T-cell (primary cell): Measurements from ENCODE around the gene OR2M3. TPM values are rescaled to one million over a fixed set of nuclear protein-coding genes. Genes with fewer than 3 reads are reported as not detected.
"Not testable (repeated sequence)": the region's sequence is repeated elsewhere in the genome, so short reads cannot be mapped to it uniquely, and the experiment has no call there.

Experiments used
- ATAC-seq, 4 experiments: fragments of 200-7000 bp in 3 of 4; fragments of 150-1000 bp in 1 of 4; cut with Tn5 transposase; replicated peaks in 1 of 4; 1 replicate in 3 of 4; 2 replicates in 1 of 4; pipeline ENCODE4 v1.10.0; 2021; ENCODE audit warnings: moderate library complexity in 3 of 4, mild to moderate bottlenecking in 2 of 4, moderate number of reproducible peaks in 1 of 4
- CTCF ChIA-PET, 2 donors: fragments of 300-600 bp; sonication (Branson Sonifier 250); formaldehyde crosslinking; loops; one replicate each; lab custom pipeline; 2022; ENCODE audit warnings: antibody characterized with exemption in 2 of 2; lab: Charles Lee
- POLR2A ChIA-PET, 2 donors: fragments of 300-600 bp; sonication (Branson Sonifier 250); formaldehyde crosslinking; loops; one replicate each; lab custom pipeline; 2022; ENCODE audit warnings: antibody characterized with exemption in 2 of 2; lab: Charles Lee
- DNase-seq, 35 experiments: peaks; one replicate each; pipeline versions ENCODE4 v3.0.0 to v3.0.0-alpha.2; 2013 to 2023
- H3K27ac ChIP-seq: one replicate; pipeline ENCODE4 v1.5.1; 2013; ENCODE audit warnings: low read length
- H3K27me3 ChIP-seq, 2 experiments: replicated peaks in 1 of 2; 1 replicate in 1 of 2; 2 replicates in 1 of 2; pipeline versions ENCODE4 v1.6.1 to v1.7.0; 2013; ENCODE audit warnings: low read length in 1 of 2, mixed read lengths in 1 of 2; ENCODE audit not compliant: control insufficient read depth in 2 of 2, insufficient read depth in 2 of 2; ENCODE audit errors: extremely low read depth in 1 of 2
- H3K36me3 ChIP-seq, 2 donors: 1 replicate in 1 of 2; 2 replicates in 1 of 2; pipeline versions ENCODE4 v1.6.1 to v1.7.0; 2013; ENCODE audit warnings: low read length in 1 of 2; ENCODE audit not compliant: control insufficient read depth in 2 of 2, insufficient read depth in 1 of 2; ENCODE audit errors: extremely low read depth in 1 of 2
- H3K4me1 ChIP-seq, 2 experiments: 1 replicate in 1 of 2; 2 replicates in 1 of 2; pipeline versions ENCODE4 v1.6.1 to v1.7.0; 2013; ENCODE audit warnings: low read length in 2 of 2, mixed read lengths in 1 of 2; ENCODE audit not compliant: insufficient read depth in 2 of 2, control insufficient read depth in 1 of 2; ENCODE audit errors: extremely low read depth in 1 of 2
- H3K4me3 ChIP-seq, 2 donors: 1 replicate in 1 of 2; 2 replicates in 1 of 2; pipeline versions ENCODE4 v1.5.1 to v1.7.0; 2013; ENCODE audit warnings: mild to moderate bottlenecking in 2 of 2, low read length in 1 of 2, moderate library complexity in 1 of 2; ENCODE audit not compliant: control insufficient read depth in 1 of 2; ENCODE audit errors: extremely low read depth in 1 of 2
- H3K9me3 ChIP-seq: 2 replicates; pipeline ENCODE4 v1.7.0; 2013
- H3K27ac Mint-ChIP-seq, 2 donors: one replicate each; pipeline ENCODE4 v1.8.0; 2020 to 2021; ENCODE audit warnings: mild to moderate bottlenecking in 2 of 2, mixed read lengths in 2 of 2
- H3K27me3 Mint-ChIP-seq, 2 donors: one replicate each; pipeline ENCODE4 v1.8.0; 2021 to 2022; ENCODE audit warnings: mixed read lengths in 2 of 2
- H3K36me3 Mint-ChIP-seq: one replicate; pipeline ENCODE4 v1.8.0; 2021; ENCODE audit warnings: mixed read lengths
- H3K4me1 Mint-ChIP-seq, 3 donors: one replicate each; pipeline ENCODE4 v1.8.0; 2020 to 2022; ENCODE audit warnings: mixed read lengths in 3 of 3, mild to moderate bottlenecking in 1 of 3
- H3K4me3 Mint-ChIP-seq, 3 donors: one replicate each; pipeline ENCODE4 v1.8.0; 2020 to 2022; ENCODE audit warnings: mild to moderate bottlenecking in 3 of 3, mixed read lengths in 3 of 3, moderate library complexity in 3 of 3
- H3K9me3 Mint-ChIP-seq, 3 donors: one replicate each; pipeline ENCODE4 v1.8.0; 2020 to 2022; ENCODE audit warnings: mixed read lengths in 3 of 3
- WGBS: methylation state at CpG from one replicate; pipeline ENCODE4 v1.1.5; 2013; ENCODE audit warnings: missing lambda C conversion rate; ENCODE audit not compliant: insufficient coverage; 5-methylcytosine and 5-hydroxymethylcytosine counted together
- total RNA-seq, 35 experiments: library from RNA in 6 of 35; stranded (reverse) in 6 of 35; fragments of 120-200 nt in 1 of 35; gene quantifications; one replicate each; pipeline versions ENCODE4 v1.2.1 to v1.2.4 and lab custom pipeline; 2013 to 2026

OR2M3 gene
- total RNA-seq, 5 donors from 2014 or later (not counting 1 experiment from before 2014, with no cell fraction given), result not detected

- ATAC-seq, result no peak
- 100% methylated on average over 1 of the region's 1 CpG for WGBS
- H3K4me3 Mint-ChIP-seq, result no peak overlapping the region
- CTCF ChIA-PET, result no interaction called here
- no peaks in the 10 kb centered on the region for H3K36me3 Mint-ChIP-seq
- no peaks in the 10 kb centered on the region for H3K9me3 ChIP-seq
- no peaks in the 10 kb centered on the region for H3K4me1 ChIP-seq
- no peaks in the 10 kb centered on the region for H3K4me1 Mint-ChIP-seq
- no peaks in the 10 kb centered on the region for H3K36me3 ChIP-seq
- POLR2A ChIA-PET, result no interaction called here
- peaks cover 4 to 29% (median 5%) of the 10 kb centered on the region in 3 donors for H3K9me3 Mint-ChIP-seq
- no peaks in the 10 kb centered on the region for H3K27me3 ChIP-seq
- H3K27ac ChIP-seq, result no peak overlapping the region
- H3K27me3 Mint-ChIP-seq, result peaks cover 2 to 7% of the 10 kb centered on the region in 2 donors
- no peak for DNase-seq
- H3K27ac Mint-ChIP-seq, result no peak overlapping the region
- H3K4me3 ChIP-seq, result no peak overlapping the region
Observed at GRCh38 chr1:248225537-248225936, 28.5 kb downstream of the OR2M3 start.

GRCh38 chr1:248229360-248229908, 32.4 kb downstream of the OR2M3 start:
- Mint-ChIP-seq H3K36me3 (no peaks in the 10 kb centered on the region), H3K9me3 (peaks cover 2 to 18% (median 5%) of the 10 kb centered on the region in 3 donors), H3K4me1 (no peaks in the 10 kb centered on the region), H3K4me3 (no peak overlapping the region), H3K27ac (no peak overlapping the region), H3K27me3 (peaks cover 2 to 7% of the 10 kb centered on the region in 2 donors)
- ATAC-seq, result no peak
- H3K27ac ChIP-seq, result no peak overlapping the region
- no peaks in the 10 kb centered on the region for H3K4me1 ChIP-seq
- H3K9me3 ChIP-seq, result no peaks in the 10 kb centered on the region
- ChIA-PET POLR2A (no interaction called here), CTCF (no interaction called here)
- DNase-seq, result no peak
- H3K36me3 ChIP-seq, result no peaks in the 10 kb centered on the region
- H3K27me3 ChIP-seq, result no peaks in the 10 kb centered on the region
- 66% methylated on average over 6 of the region's 6 CpGs for WGBS
- H3K4me3 ChIP-seq, result no peak overlapping the region

DNA sequence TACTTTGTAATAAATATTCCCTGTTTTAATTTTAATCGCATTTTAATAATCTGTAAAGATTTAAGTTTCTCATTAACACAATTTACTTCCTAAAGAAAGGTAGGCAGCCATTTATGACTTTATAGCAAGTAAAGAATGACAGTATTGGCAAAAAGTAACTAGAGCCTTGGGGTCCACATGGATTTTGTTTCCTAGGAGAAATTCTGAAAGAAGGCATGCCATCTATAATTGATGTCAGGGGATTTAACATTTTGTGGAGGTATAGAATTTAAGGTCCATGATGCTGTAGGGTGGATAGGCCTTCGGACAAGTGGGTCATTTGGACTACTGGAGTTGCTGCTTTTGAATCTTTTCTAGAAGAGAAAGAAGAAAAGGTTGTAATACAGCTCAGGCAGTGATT, 34.1 kb downstream of the OR2M3 start, which contains the start of gene OR2M4:
Gene OR2M4, plus strand, starts transcription at position 301 of the 400 bp plus-strand sequence. CDS start 7,512 bp downstream, outside the sequence.
- no peaks in the 10 kb centered on the region for H3K4me1 ChIP-seq
- DNase-seq, result no peak
- Mint-ChIP-seq H3K4me3 (no peak within 1 kb of the TSS), H3K27ac (no peak within 1 kb of the TSS), H3K36me3 (no peaks in the 10 kb centered on the region), H3K9me3 (peaks cover 0 to 15% (median 5%) of the 10 kb centered on the region in 3 donors), H3K4me1 (no peaks in the 10 kb centered on the region), H3K27me3 (peaks cover 2 to 7% of the 10 kb centered on the region in 2 donors)
- POLR2A ChIA-PET, result no interaction called here
- no peaks in the 10 kb centered on the region for H3K36me3 ChIP-seq
- H3K4me3 ChIP-seq, result no peak within 1 kb of the TSS
- H3K9me3 ChIP-seq, result no peaks in the 10 kb centered on the region
- CTCF ChIA-PET, result no interaction called here
- WGBS, result no CpG with 5 or more reads among the region's 2 CpGs
- ATAC-seq, result no peak
- no peak within 1 kb of the TSS for H3K27ac ChIP-seq
- no peaks in the 10 kb centered on the region for H3K27me3 ChIP-seq

DNA sequence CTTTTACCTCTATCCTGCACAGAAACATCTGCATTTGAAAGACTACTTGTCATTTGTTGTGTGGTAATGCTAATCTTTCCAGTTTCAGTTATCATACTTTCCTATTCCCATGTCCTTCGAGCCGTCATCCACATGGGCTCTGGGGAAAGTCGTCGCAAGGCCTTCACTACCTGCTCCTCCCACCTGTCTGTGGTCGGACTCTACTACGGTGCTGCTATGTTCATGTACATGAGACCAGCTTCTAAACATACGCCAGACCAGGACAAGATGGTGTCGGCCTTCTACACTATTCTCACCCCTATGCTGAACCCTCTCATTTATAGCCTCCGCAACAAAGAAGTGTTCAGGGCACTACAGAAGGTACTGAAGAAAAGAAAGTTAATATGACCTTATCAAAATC, 42.4 kb downstream of the OR2M3 start:
- POLR2A ChIA-PET, result no interaction called here
- DNase-seq (no peak), ATAC-seq (no peak)
- Histone ChIP-seq H3K4me3 (no peak overlapping the region), H3K36me3 (no peaks in the 10 kb centered on the region), H3K4me1 (peaks cover 0 to 3% of the 10 kb centered on the region in 2 experiments), H3K27me3 (peaks cover 0 to 5% of the 10 kb centered on the region in 2 experiments), H3K27ac (no peak overlapping the region), H3K9me3 (no peaks in the 10 kb centered on the region)
- Mint-ChIP-seq H3K27ac (no peak overlapping the region), H3K36me3 (no peaks in the 10 kb centered on the region), H3K4me1 (peaks cover 2 to 5% (median 2%) of the 10 kb centered on the region in 3 donors), H3K4me3 (no peak overlapping the region), H3K9me3 (no peaks in the 10 kb centered on the region), H3K27me3 (peaks cover 8 to 15% of the 10 kb centered on the region in 2 donors)
- CTCF ChIA-PET, result no interaction called here
- WGBS, result 100% methylated on average over 7 of the region's 9 CpGs

DNA sequence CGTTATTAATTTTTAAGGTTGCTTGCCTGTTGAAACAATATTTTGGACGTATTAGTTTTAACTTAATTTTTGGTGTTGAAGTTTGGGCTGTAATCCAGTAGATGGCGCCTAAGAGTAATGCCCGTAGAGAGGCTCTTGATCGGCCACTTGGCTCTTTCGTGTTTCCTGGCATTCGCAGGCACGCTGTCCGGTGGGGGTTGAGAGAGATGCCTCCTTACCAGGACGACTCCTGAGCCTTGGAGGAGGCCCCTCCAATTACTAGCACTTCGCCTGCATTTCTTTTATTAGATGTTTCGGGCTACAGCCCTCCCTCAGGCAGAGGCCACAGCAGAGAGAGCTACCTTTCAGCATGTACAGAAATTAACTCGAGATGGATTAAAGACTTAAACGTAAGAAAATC, 46.1 kb downstream of the OR2M3 start:
- Mint-ChIP-seq H3K27ac (peak overlapping the region in 1 of 2 donors; percentile 58), H3K4me1 (peaks cover 2 to 5% (median 2%) of the 10 kb centered on the region in 3 donors), H3K36me3 (no peaks in the 10 kb centered on the region), H3K4me3 (no peak overlapping the region), H3K27me3 (peaks cover 14 to 22% of the 10 kb centered on the region in 2 donors), H3K9me3 (no peaks in the 10 kb centered on the region)
- POLR2A ChIA-PET, result no interaction called here
- H3K36me3 ChIP-seq, result no peaks in the 10 kb centered on the region
- peak in 3 of 4 experiments; percentile 19 to 50 (median 47) for ATAC-seq
- DNase-seq, result peak in 13 of 35 experiments; percentile 0 to 54 (median 4)
- H3K9me3 ChIP-seq, result no peaks in the 10 kb centered on the region
- H3K27ac ChIP-seq, result no peak overlapping the region
- CTCF ChIA-PET, result interaction anchor here (0.6 to 1.9 kb wide), 3 partner anchors 94 to 562 kb away, joined by 3 to 7 read pairs (median 3); no protein-coding TSS in a partner anchor
- peaks cover 0 to 5% of the 10 kb centered on the region in 2 experiments for H3K27me3 ChIP-seq
- peaks cover 0 to 3% of the 10 kb centered on the region in 2 experiments for H3K4me1 ChIP-seq
- no CpG with 5 or more reads among the region's 14 CpGs for WGBS
- H3K4me3 ChIP-seq, result no peak overlapping the region

DNA sequence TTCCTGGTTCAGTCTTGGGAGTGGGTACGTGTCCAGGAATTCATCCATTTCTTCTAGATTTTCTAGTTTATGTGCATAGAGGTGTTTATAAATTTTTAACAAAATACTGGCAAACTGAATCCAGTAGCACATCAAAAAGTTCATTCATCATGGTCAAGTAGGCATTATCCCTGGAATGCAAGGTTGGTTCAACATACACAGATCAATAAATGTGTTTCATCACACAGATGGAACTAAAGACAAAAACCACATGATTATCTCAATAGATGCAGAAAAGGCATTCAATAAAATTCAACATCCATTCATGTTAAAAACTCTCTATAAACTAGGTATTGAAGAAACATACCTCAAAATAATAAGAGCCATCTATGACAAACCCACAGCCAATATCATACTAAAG, 62.2 kb downstream of the OR2M3 start:
- ATAC-seq, H3K36me3 ChIP-seq, H3K9me3 ChIP-seq, H3K4me3 ChIP-seq, POLR2A ChIA-PET, H3K4me1 ChIP-seq, H3K27me3 ChIP-seq, H3K27me3 Mint-ChIP-seq, H3K4me3 Mint-ChIP-seq, H3K4me1 Mint-ChIP-seq, DNase-seq, CTCF ChIA-PET, H3K27ac Mint-ChIP-seq, H3K36me3 Mint-ChIP-seq, H3K27ac ChIP-seq: not testable (repeated sequence)
- peaks cover 8 to 25% (median 19%) of the 10 kb centered on the region in 3 donors for H3K9me3 Mint-ChIP-seq
- no CpG with 5 or more reads among the region's 1 CpG for WGBS
